HG03060 (cell line): ENCODE data around the gene UFC1.

ENCODE experiments used
- ATAC-seq: cut with Tn5 transposase; IDR thresholded peaks from one replicate; pipeline ENCODE4 v1.9.1; 2021; ENCODE audit warnings: low read depth, moderate number of reproducible peaks; ENCODE audit not compliant: unreplicated experiment

UFC1 gene

GRCh38 chr1:161166669-161167548, 13.1 kb downstream of the UFC1 start:
- ATAC-seq = no peak

DNA sequence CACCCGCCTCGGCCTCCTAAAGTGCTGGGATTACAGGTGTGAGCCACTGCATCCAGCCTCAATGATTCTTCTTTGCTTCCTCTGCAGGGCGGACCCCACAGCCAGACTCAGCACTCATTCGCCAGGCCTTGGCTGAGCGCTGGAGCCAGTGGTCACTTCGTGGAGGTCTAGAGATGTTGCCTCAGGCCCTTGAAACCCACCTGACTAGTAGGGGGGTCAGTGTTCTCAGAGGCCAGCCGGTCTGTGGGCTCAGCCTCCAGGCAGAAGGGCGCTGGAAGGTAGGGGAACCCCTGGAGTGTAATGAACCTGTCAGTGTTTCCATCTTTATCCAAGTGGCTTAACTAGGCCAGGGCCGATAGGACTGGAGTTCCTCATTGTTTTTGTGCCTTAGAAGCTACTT, 15.1 kb downstream of the UFC1 start:
- no peak for ATAC-seq

DNA sequence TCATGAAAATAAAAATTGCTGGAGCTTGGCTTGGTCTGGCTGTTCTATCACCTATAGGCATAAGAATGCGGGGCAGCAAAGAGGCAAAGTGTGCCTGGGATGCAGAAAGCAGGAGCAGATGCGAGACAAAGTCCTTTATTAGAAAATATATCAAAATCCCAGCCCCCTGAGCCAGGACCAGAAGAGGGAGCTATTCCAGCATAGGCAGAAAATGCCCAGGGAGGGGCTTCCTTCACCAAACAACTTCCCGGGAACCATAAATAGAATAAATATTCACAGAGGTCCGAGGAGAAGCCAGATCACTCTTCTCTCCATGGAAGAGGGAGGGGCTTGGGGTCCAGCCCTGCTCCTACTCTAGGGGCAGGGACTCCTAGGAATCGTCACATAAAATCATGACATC, 17.4 kb downstream of the UFC1 start:
- ATAC-seq = no peak

DNA sequence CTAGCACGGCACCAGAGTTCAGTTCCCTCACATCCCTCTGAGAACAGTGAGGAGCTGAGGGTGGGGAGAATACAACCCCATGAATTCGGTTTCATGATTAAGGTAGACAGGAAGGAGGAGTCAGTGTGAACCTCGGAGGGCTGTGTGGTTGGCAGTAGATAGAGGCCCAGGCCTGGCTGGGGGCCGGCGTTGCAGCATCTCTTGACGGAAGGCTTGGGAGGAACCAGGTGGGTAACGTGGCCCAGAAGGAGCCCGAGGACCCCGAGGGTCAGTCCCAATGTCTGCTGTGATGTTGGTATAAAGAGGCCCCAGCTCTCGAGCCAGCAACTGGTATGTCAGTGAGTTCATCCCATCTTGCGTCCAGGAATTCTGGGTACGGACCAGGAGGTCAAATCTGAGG, 17.9 kb downstream of the UFC1 start:
- no peak for ATAC-seq

DNA sequence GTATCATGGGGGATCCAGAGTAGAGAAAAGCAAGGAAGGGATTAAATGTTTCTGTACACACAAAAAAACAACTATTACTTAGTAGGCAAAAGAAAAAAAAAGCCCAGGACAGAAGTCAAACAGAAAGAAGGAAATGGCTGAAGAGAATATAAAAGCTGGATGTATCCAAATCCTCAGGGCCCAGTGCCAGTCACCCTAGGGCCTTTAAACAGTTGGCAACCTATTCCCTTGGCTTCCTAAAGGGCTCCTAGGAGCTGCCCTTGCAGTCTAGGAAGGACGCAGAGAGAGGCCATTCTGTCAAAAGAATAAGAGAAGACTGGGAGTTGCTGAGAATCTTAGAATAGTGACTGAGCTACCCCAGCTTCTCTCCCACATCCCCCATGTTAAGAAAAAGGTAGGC, 18.6 kb downstream of the UFC1 start:
- no peak for ATAC-seq

DNA sequence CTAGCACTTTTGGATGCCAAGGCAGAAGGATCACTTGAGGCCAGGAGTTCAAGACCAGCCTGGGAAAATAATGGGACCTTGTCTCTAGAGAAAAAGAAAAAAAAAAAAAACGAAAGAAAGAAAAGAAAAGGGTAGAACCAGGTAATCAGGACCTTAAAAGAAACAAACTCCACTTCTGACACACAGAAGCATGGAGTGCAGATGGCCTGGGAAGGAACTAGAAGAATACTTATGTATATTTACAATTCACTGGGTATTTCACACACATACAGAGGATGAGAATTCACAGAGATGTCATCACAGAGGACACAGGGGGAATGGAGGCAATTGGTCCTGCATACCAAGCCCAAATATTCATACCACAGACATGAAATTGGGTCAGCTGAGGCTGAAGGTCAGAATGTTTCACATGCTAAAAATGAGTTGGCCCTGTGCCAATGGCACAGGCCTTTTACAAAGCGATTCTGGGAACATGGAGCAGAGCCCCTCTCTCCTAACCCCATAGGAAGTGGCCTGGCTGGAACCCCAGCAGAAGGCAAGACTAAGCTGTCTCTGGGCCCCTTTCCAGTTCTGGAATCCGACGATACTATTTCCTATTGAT, 19.1 kb downstream of the UFC1 start:
- ATAC-seq = no peak

DNA sequence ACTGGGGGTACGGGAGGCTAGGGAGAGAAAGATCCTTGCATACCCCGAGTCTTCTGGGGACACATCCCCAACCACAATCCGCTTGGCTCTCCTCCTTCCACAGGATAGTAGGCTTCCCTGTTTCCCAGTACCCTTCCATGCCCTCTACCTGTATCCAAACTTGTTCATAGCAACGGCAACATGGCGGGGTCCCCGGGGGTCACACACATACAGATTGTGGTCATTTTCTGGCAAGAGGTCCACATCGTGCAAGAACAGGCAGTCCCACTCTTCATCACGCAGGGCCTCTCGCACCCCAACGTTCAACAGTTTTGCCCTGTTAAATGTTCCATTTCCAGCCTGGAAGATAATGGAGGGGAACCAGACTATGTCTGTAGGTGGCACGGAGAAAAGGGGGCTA, 19.9 kb downstream of the UFC1 start:
- ATAC-seq = no peak

GRCh38 chr1:161174911-161175310, 21.1 kb downstream of the UFC1 start:
- ATAC-seq = no peak

DNA sequence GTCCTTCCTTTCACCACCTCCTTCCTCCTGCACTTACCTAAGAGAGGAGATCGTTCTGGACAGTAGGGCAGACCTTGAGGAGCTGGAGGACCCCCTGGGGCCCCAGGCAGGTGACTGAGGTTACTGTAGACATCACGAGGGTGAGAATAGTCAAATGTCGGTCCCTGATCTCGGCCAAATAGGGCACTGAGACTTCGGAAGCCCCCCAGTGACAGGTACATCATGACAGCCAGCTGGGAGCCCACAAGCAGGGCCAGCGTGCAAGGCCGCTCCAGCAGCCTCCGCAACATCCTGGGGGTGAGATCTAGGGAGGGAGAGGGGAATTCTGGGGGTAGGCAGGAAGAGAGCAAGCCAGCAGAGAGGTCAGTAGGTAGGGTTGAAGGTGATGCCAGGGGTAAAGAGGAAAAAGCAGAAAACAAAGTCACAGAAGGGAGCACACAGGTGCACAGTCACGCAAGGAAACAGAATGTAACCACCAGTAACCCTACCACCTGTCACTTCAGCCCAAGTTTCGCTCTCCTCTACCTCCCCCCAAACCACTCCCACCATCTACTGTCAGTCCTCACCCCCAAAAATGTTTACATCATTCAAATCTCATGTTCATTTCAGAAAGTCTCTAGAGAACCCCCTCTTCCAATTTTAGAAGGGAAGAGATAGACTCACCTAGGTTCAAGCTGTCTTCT, 22.1 kb downstream of the UFC1 start:
- ATAC-seq = no peak

- no peak for ATAC-seq
Measured at GRCh38 chr1:161176468-161177111, 22.8 kb downstream of the UFC1 start.

DNA sequence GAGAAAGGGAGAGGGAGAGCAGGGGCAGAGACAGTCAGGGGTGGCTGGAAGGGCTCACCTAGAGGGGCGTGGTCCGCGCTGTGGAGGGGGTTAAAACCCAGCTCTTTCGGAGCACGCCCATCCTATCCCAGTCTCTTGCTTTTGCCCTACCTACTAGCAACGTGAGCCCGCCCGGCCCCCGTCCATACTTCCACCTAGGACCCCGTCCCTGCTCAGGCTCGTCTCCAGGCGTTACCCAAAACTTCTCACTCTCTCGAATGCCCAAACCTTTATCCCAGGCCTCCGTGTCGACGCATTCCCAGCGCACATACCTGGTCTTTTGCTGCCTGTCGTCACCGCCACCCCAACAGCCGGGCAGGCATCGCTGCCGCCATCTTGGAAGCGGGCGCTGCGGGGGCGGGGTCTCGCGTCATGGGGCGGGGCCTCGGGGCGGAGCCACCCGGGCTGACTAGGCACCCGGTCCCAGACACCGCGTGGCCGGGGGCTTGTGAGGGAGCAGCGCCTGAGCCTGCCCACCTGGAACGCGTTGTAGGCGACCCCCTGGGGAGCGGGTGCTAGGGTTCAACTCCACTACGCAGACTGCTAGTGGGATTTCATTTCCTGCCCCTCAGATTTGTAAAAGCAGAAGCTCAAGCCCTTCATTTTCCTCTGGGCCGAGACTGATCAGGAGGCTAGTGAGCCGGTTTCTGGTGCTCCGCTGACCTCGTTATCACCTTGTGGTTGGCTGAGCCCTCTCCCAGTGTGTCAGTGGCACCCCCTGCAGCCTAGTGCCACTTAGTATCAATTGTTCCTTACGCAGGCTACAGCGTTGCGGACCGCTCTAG, 23.5 kb downstream of the UFC1 start, which contains the start of gene B4GALT3:
B4GALT3 (minus strand) TSS at position 396 of the 824 bp plus-strand sequence. CDS start 1,447 bp downstream, outside the sequence.
- ATAC-seq = peak; percentile 50

- ATAC-seq = no peak
Measured at GRCh38 chr1:161177936-161178244, 24.1 kb downstream of the UFC1 start.

DNA sequence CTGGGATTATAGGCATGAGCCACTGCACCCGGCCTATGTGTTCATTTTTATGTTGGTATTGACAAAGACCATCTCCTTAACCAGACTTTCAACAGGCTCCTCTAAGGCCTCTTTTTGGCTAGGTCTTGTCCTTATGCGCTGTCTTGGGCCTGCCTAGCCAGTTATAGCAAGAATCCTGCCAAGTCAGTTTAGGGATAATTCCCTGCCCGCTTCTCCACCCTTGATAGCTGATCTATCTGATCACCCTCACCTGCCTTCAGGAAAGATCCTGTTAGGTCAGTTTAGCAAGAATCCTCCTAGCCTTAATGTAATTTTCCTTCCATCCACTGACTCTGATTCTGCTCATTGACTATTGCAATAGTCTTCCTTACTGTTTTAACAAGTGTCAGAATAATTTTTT, 25.9 kb downstream of the UFC1 start:
- ATAC-seq = no peak

DNA sequence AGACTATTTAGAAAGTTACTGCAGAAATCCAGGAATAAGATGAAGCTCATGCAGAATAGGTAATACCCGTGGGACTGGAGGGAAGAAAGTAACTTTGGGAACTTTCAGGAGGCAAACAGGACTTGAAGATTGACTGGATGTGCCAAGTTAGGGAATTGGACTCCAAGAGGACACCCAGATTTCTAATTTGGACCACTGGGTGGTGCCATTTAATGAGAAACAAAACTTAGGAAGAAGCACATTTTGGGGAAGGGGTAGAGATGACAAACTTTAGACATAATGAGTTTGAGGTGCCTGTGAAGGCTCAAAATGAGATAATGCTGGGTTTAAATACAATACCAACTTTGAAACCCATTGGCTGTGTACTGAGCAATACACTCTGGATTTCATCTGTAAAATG, 26.9 kb downstream of the UFC1 start:
- no peak for ATAC-seq

GRCh38 chr1:161182214-161182613, 28.4 kb downstream of the UFC1 start:
- ATAC-seq = no peak

- ATAC-seq = peak; percentile 73
Measured at GRCh38 chr1:161185282-161185682, 31.5 kb downstream of the UFC1 start.

DNA sequence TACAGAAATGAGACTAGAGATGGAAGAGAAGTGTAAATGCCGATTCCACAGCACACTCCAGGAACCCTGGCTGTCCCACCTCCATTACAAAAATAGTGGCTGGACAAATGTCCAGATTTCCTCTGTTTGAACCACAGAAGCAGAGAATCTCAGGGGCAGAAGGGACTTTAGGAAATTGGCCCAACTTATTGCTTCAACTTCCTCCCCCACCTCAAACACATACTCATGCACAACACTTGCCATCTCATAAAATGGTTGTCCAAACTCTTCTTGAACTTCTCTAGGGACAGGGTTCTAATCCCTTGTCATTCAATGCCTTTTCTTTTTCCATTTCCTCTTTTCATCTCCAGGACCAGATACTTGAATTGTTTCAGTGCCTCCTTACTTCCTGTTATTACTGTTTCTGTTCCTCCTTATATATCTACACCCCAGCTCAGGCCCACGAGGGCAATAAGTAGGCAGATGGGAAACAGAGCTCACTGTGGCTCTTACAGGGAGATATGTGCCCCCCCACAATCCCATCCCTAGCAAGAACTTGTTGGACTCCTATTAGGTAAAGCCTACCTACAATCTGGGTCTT, 32.0 kb downstream of the UFC1 start:
- no peak for ATAC-seq

- ATAC-seq = no peak
Measured at GRCh38 chr1:161187311-161187710, 33.5 kb downstream of the UFC1 start.

- ATAC-seq = no peak
Measured at GRCh38 chr1:161188381-161188780, 34.6 kb downstream of the UFC1 start.

DNA sequence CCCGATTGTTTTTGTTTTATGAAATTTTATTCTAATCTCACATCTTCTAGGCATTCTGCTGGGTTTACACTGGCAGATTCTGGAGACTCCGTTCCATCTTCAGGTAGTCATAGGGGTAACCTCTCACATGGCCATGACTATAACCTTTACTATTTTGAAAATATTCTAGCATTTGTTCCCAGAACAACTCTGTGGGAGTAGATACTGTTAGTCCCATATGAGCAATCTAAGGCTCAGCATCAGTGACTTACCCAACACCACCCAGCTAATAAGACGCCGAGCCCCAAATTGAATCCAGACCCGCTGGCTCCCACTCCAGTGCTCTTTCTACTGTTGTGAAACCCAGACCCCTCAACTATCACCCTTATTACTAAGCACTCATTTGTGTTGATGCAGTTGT, 35.3 kb downstream of the UFC1 start:
- no peak for ATAC-seq
